H7 (cell line): ENCODE results near the gene CMKLR1. TPM values are rescaled to one million over a fixed set of nuclear protein-coding genes. Genes with fewer than 3 reads are reported as not detected.

Experiments used
- DNase-seq: peaks from one replicate; pipeline ENCODE4 v3.0.0; 2012
- H3K27me3 ChIP-seq: 2 replicates; pipeline ENCODE4 v1.6.0; 2011; ENCODE audit warnings: mild to moderate bottlenecking, low read length; ENCODE audit not compliant: control insufficient read depth, insufficient read depth
- H3K36me3 ChIP-seq: replicated peaks from 2 replicates; pipeline ENCODE4 v1.5.1; 2011; ENCODE audit warnings: low read length; ENCODE audit not compliant: control insufficient read depth, insufficient read depth
- H3K4me3 ChIP-seq: 2 replicates; pipeline ENCODE4 v1.5.1; 2011; ENCODE audit warnings: low read depth, mild to moderate bottlenecking, control low read depth, low read length, moderate library complexity; ENCODE audit not compliant: insufficient read depth
- total RNA-seq: library from RNA; depleted of rRNA; stranded (reverse); fragments of >200 nt; shearing (Covaris generic); gene quantifications from 2 replicates; pipeline ENCODE4 v1.2.3, GENCODE V29; 2014; rRNA removed

Gene CMKLR1
- total RNA-seq, 1 experiment from 2014 or later = 1.8 TPM

DNA sequence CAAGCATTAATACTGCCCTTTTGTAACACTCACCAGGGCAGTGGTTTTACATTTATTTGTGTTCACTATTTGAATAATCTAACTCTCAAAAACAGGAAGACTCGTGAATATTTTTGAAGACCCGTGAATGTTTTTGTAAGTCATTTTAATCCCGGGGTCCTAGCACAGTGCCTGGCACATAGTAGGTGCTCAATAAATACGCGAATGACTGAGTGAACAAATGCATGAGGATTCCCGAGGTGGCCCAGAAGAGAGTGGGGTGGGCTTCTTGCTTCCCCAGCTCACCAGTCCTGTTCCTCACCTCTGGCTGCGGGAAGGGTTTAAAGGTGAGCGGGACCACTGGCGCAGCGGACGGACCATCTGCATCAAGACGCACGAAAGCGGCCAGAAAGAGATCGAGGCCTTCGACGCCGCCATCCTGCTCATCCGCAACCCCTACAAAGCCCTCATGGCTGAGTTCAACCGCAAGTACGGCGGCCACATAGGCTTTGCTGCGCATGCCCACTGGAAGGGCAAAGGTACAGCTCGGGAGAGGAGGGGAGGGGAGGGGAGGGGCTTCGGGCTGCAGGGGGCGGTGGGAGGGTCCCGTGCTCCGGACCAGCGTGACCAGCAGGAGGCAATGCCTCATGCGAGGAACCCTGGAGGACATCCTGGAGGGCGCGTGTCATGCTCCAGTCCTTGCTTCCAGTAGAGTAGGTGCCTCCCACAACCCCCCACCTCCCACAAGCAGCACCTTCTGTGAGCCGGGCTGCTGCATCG lies 98.9 kb downstream of the CMKLR1 start:
- H3K36me3 ChIP-seq = no peaks in the 10 kb centered on the region
- H3K27me3 ChIP-seq = no peaks in the 10 kb centered on the region
- DNase-seq = peak; percentile 78
- no peak overlapping the region for H3K4me3 ChIP-seq

DNA sequence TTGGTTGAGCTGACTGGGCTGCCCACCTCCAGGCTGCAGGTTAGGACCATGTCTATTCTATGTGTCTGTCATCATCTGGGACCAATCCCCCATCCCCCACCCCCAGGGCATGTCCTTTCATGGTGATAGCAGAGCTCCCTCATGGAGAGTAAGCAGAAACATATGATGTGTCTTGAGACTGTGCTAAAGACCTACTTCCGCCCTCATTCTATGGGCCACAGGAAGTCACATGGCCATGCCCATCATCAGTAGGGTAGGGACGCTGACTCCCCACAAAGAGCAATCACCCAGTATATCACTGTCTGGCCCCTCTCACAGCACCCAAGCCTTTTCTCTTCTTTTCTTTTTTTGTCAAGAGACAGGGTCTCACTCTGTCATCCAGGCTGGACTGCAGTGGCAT lies 99.7 kb downstream of the CMKLR1 start:
- H3K4me3 ChIP-seq = no peak overlapping the region
- no peaks in the 10 kb centered on the region for H3K27me3 ChIP-seq
- no peak for DNase-seq
- H3K36me3 ChIP-seq = no peaks in the 10 kb centered on the region

DNA sequence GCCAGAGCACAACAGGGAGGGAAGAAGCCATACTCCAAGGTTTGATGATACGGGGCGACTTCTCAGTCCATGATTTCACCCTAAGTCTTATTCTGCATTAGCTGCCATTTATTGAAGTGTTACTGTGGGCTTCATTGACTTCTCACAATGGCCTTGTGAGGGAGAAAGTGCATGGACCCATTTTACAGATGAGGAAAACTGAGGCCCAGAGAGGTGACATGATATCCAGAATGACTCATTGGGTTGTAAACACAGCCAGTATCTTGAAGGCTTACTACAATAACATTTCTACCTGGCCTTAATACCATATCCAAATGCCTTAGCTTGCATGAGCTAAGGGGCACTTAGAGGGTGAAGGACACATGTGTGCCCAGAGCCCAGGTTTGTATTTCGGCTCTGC lies 100.6 kb downstream of the CMKLR1 start:
- no peaks in the 10 kb centered on the region for H3K27me3 ChIP-seq
- no peak for DNase-seq
- no peaks in the 10 kb centered on the region for H3K36me3 ChIP-seq
- H3K4me3 ChIP-seq = no peak overlapping the region

Other genes starting within 250 kb of the CMKLR1 start
- 1.7 and 1.8 TPM in 2 replicates for gene WSCD2, start 210.0 kb downstream of the CMKLR1 start, total RNA-seq
- 4.4 and 5.7 TPM in 2 replicates for gene FICD, start 176.0 kb upstream of the CMKLR1 start, total RNA-seq
- 89.7 and 124 TPM in 2 replicates for gene SART3, start 221.9 kb upstream of the CMKLR1 start, total RNA-seq
- 89.3 and 97.3 TPM in 2 replicates for gene ISCU, start 223.3 kb upstream of the CMKLR1 start, total RNA-seq